ENCODE results near the gene OSBPL10. TPM values are rescaled to one million over a fixed set of nuclear protein-coding genes. Genes with fewer than 3 reads are reported as not detected.

Gene OSBPL10
- total RNA-seq, 1 donor, result 15.0 TPM

DNA sequence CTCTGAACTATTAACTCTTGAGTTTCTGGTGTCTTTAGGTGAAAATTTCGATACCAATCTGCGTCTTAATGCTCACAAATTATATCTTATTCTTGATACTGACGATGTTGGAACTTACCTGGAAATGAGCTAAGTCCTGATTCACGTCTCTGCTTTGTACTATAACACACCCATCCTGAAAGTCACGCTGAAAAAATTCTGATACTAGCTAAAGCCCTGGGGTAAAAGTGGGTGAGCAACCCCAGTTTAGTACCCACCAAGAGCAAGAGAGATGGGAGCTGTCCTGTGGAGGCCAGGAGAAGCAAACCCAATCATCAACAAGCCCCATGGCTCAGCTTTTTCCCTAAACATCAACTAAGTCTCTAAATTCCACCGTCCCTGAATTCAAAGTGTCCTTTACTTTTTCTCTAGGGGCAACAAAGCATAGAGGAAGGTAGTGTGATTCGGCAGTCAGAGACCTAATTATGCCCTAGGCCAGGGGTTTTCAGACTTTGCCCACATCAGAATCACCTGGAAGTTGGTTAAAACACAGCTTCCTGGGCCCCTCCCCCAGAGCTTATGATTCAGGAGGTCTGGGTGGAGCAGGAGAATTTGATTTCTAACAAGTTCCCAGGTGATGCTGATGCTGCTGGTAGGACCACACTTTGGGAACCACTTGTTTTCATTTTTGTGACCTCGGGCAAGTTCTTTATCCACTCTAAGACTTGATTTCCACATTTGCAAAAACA, 90.2 kb downstream of the OSBPL10 start:
- DNase-seq (ENCODE audit: low read depth), result no peak
- no peak for TF ChIP-seq CTCF (IDR thresholded peaks at IDR 0.05; ENCODE audit: insufficient read depth, low read length)
- H3K4me3 ChIP-seq (ENCODE audit: low read depth, low read length), result no peak overlapping the region

DNA sequence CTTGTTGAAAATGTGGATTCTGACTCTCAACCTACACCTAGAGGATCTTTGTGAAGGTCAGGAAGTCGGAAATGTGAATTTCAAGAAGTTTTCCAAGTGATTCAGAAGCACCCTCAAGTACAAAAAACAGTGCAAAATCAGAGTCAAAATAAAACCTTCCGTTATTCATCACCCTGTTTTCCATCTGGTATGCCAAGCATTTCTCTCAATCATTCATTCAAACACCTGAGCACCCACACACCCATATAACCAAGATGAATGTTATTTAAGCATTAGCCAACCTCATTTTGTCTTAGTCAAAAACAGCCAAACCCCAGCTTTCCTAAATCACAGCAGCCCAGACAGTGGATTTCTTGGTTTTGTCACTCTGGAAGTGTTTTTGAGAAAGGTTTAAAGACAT, 91.1 kb downstream of the OSBPL10 start:
- H3K4me3 ChIP-seq (ENCODE audit: low read depth, low read length), result no peak overlapping the region
- TF ChIP-seq CTCF (IDR thresholded peaks at IDR 0.05; ENCODE audit: insufficient read depth, low read length), result no peak
- DNase-seq (ENCODE audit: low read depth), result no peak

DNA sequence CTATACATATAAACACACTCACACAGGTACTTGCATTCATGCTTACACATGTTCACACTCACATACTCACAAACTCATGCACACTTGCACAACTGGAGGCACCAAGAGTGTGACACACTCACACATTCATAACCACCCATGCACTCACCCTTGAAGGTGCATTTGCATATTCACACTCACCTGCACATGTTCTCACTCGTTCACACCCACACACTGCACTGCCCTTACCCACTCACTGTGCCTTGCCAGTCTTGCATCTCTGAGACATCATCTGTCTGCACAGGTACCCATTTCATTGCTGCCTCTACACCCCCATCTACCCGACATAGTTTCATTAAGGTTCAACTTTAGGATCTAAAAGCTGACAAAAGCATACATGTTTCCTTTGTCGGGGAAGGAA, 95.8 kb downstream of the OSBPL10 start:
- DNase-seq (ENCODE audit: low read depth), result no peak
- H3K4me3 ChIP-seq (ENCODE audit: low read depth, low read length), result no peak overlapping the region
- TF ChIP-seq CTCF (IDR thresholded peaks at IDR 0.05; ENCODE audit: insufficient read depth, low read length), result no peak

DNA sequence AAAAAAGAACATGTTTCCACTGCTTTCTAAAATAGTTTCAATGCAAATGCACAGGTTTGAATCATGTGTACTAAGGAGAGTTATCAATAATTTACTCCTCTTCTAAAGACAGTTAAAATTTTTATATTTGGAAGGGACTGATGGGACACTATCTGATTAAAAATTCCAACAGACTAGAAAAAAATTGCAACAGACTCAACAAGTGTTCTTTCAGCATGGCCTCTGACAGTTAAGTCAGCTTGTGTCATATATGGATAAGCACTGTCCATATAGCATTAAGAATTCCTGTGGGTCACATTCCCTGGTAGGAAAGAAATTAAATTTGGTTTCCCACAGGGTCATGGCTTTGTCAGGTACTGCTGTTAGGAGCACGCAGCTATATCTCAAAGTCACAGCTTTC, 96.8 kb downstream of the OSBPL10 start:
- no peak for TF ChIP-seq CTCF (IDR thresholded peaks at IDR 0.05; ENCODE audit: insufficient read depth, low read length)
- no peak for DNase-seq (ENCODE audit: low read depth)
- no peak overlapping the region for H3K4me3 ChIP-seq (ENCODE audit: low read depth, low read length)

DNA sequence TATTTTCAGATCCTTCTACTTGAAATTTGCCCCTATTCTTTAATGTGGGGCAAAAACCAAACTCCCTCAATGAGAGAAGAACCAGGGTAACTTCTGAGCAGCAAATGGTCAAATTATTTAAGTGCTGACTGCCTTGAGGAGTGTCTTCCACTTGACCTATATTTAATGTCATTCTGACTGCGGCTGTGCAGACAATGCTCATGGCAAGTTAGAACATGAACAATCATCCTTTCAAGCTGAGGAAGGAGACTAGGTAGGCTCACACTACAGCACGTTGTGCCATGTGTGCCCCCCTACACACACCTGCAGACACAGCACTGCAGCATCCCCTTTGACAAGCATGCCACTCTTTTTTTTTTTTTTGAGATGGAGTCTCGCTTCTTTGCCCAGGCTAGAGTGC, 98.2 kb downstream of the OSBPL10 start:
- no peak for DNase-seq (ENCODE audit: low read depth)
- no peak for TF ChIP-seq CTCF (IDR thresholded peaks at IDR 0.05; ENCODE audit: insufficient read depth, low read length)
- H3K4me3 ChIP-seq (ENCODE audit: low read depth, low read length), result no peak overlapping the region

DNA sequence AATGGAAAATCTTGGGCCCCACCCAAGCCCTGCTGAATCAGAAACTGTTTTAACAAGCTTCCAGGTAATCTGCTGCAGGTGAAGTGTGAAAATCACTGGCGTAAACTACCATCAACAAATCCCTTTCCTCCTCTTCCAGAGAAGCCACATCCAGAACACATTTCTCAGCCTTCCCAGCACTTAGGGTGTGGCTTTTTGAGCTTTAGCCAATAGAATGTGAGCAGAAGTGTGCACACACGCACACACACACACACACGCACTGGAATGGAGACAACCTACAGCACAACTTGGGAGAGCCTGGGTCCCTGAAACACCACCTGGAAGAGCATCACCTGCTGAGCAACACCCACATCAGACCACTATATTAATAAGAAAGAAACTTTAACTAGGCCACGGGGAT, 98.6 kb downstream of the OSBPL10 start:
- no peak for TF ChIP-seq CTCF (IDR thresholded peaks at IDR 0.05; ENCODE audit: insufficient read depth, low read length)
- DNase-seq (ENCODE audit: low read depth), result no peak
- H3K4me3 ChIP-seq (ENCODE audit: low read depth, low read length), result no peak overlapping the region

All from fibroblast of the aortic adventitia (primary cell).